Right ventricle myocardium inferior (tissue), 1 donor: ENCODE results near the gene CD48. TPM values are rescaled to one million over a fixed set of nuclear protein-coding genes. Genes with fewer than 3 reads are reported as not detected.

Experiments
- ATAC-seq: fragments of 200-7000 bp; cut with Tn5 transposase; one replicate; pipeline ENCODE4 v1.9.1; 2020; ENCODE audit warnings: mild to moderate bottlenecking, moderate library complexity
- DNase-seq: peaks from one replicate; pipeline ENCODE4 v3.0.0; 2021; ENCODE audit errors: missing footprints
- intact Hi-C: fragments of 100-400 bp; cut with DNase I; formaldehyde crosslinking; loops from one replicate; pipeline ENCODE4 v1.11.0; 2022
- total RNA-seq: library from RNA; stranded (reverse); fragmentation: NEBNext Ultra II Directional; extraction: Animal tissue kit (Norgen Biotek cat#: 25700); gene quantifications from one replicate; pipeline ENCODE4 v1.2.1, GENCODE V29; 2021
- donor health status: DM: no; HTN: yes; CAD: no; lungs with severe emphysema.

CD48 gene
- total RNA-seq, 1 donor from 2014 or later, result 2.0 TPM

DNA sequence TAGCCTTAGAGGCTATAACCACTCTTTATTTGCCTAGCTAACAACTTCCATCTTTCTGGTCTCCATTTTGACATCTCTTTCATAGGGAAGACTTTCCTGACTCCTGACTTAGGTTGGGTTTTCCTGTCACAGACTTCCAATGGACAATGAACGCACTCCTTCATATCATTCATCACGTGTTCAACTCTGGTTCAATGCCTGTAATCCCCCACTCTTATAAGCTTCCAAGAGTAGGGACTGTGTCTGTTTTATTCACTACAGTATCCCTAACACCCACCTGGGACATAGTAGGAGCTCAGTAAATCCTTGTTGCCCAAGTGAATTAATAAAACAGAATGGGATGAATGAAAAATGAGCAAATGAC, 69.4 kb downstream of the CD48 start:
- intact Hi-C loops, result no loop called here
- ATAC-seq, result no peak

DNA sequence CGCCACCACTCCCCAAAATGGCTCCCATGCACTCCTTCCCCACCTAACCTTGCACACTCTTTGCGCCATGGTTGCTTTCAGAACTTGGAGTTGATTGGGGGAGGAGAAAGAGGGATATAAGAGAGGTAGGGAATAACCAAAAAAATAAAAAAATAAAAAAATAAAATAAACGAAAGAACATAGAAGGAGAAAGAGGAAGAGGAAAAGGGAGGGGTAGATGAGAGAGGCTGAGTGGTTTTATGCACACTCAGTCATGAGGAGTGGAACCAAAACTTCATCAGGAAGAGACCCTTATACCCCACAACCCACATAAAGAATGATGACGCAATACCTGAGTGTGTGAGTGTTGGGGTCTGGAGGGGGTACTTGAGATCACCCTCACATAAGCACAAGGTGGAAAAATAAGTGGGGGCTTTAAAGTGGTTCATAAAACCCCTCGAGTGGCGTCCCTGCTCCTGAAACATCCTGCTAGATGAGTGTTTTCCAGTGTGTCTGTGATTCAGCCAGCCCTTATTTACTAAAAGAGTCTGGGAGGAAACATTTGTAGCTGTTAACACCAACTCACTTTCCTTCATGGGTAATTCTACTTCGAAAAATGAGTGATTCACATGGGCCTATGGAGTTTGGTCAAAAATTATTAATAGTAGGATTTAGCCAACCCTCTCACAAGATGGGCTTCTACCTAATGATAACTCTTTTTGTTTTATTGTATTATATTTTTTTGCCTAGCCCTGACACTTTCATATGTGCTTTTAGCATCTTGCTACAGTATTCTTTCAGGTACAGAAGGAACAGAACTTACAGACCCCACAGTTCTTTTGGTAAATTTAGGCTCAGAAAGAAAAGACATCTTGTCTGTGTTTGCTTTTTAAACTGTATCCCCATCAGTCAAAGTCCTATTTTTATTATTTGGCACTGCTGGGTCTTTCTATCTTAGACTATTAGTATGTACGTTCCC, 70.0 kb downstream of the CD48 start:
- ATAC-seq (no peak), DNase-seq (no peak)
- intact Hi-C loops, result no loop called here

More for the DNA sequence above, 69.4 kb downstream of the CD48 start:
- DNase-seq, result no peak

DNA sequence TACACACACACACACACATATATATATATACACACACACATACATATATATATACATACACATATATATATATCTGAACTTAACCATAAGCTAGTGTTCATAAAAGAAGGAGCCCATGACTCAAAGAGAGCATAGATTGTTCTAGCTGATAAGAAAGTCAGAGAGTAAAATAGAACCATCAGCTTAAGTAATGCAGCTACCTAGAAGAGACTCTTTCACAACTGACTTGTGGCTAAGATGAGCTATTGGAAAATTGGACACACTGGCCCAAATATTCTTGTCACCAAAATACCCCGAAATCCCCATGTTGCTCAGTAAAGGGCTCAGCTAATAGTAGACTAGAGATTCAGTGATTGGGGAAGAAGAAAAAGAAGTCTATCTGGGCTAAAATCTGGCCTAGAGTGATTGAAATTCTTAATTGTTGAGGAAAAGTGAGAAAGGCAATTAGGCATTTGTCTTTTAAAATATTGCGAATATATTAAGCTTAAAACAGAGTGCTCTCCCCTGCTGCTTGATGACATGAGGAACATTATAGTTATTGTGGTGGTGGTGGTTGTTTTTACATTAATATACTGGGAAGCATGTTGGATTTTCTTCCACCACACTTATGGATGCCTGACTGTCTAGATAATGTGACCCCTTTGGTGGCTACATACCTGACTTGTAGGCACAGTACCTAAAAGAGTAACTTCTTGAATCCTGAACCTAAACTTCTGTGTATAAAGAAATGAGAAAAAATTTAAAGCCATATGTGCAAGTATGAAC, 71.1 kb downstream of the CD48 start:
- no peak for DNase-seq
- no peak for ATAC-seq
- intact Hi-C loops, result no loop called here

DNA sequence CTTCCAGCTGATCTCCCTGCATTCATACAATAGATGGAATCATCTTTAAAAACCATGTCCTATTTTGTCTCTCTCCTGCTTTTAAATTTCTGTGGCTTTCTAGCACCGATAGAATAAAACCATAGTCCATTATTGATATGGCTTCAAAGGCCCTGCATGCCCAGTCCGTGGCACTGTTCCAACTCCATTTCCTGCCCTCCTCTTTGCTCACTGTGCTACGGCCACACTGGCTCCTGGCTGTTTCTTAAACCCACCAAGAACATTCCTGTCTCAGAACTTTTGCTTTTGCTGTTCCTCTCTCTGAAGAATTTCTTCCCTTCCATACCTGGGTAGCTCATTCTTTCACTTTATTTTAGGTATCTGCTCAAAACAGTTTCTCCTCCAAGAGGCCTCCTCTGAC, 72.0 kb downstream of the CD48 start:
- no peak for DNase-seq

DNA sequence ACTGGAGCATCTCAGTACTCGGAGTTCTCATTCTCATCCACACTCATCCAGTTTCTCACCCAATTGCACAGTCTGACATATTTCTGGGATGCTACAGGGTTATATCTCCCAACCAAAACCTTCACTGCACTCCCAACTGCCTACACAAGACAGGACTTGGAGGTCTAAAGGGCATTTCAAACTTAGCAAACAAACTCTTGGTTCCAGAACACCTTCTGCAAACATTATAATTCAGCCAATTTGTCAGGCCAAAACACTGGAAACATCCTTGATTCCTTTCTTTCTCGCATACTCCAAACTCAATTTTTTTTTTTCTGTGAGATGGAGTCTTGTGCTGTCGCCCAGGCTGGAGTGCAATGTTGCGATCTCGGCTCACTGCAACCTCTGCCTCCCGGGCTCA, 72.7 kb downstream of the CD48 start:
- ATAC-seq (no peak), DNase-seq (no peak)
- intact Hi-C loops, result no loop called here

More for the DNA sequence above, 72.0 kb downstream of the CD48 start:
- intact Hi-C loops, result no loop called here
- ATAC-seq, result no peak

DNA sequence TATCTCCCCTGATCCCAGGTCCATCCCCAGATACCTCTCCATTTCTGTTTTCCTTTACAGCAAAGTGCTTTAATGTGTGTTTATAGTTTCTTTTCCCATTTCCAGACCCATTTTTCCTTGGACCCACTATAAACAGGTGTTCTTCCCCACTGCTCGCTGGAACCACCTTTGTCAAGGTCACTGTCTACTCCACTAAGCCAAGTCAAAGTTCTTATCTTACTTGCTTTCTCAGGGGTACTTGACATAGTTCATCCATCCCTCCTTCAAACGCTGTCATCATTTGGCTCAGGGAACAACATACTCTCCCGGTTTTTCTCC, 73.1 kb downstream of the CD48 start:
- intact Hi-C loops, result no loop called here
- ATAC-seq (no peak), DNase-seq (no peak)

DNA sequence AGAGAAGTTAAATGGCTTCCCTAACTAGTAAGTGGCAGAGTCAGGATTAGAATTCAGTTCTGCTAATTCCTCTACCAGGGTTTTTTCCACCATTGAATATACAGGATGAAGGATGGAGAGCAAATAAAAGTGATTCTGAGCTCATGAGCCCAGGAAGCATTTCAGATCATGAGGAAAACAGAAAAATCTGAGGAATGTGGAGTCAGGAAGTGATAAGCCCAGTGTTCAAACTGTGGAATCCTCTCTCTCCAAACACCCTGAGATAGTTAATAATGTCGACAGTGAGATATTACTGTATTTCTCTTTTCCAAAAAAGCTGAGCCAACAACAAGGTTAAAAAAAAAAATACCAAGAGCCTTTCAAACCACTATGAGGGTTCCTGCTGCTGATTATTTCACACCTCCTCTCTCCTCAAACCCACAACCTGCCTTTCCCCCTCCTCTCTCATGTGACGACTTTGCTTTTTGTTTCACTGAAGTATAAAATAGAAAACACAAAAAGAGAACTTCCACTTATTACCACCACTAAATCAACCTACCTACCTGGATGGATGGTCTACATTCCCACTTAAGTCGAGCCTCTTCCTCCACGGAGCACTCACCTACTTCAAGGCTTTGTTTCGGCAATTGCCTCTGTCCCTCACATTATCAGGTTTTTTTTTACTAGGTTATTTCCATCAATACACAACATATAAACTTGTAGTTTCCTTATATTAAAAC, 73.6 kb downstream of the CD48 start:
- no peak for ATAC-seq
- DNase-seq, result no peak
- intact Hi-C loops, result no loop called here

DNA sequence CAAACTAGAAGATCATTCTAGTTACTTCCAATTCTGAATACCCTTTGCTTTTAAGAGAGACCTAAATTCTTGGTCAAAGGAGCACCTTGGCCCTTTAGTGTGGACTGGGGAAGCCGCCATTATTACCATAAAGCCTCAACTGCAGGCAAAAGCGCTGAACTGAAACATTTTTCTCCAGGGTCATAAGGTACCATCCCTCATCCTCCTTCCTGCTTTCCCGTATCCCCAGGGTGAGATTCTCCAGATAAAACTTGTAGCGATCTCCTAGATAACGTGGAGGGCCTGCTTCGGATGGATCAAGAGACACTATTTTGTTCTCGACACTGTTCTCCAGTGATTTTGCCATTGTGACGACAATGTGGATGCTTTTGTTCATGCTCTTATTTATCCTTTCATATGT, 74.6 kb downstream of the CD48 start:
- DNase-seq, result no peak
- no peak for ATAC-seq
- intact Hi-C loops, result no loop called here

DNA sequence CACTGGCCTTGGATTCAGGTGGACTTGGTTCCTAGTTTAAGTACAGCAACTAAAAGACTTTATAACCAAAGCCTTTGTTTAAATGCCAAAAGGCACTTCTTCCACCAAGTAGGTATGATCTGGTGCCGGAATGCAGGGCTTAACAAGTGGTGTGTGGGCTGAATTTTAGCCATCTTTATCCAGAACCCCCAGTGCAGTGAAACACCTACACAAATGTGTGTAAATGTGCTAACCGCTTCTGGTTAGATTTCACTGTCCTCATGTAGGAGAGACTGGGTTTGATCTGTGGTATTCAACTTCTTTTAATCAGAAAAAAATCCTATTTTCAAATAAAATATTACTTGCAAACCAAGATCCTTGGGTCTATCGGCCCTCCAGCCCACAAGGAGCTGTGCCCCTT, 75.1 kb downstream of the CD48 start:
- DNase-seq (no peak), ATAC-seq (no peak)
- intact Hi-C loops, result no loop called here

DNA sequence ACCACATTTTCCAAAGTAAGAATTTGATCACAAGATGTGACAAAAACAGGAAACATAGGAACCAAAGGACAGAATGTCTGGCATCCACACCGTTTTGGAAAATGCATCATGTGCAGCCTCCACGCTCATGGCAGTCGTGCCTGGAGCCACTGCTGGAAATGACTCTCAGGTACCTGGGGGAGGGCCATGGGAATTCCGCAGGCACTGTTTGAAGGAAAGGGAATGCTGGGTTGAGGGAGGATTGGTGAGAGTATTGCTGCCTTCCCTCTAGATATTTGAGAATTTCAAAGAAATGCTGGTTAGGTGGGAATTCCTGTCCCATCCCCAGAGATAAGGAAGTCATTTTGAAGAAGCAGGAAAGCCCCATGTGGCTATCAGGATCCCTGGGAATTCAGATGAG, 75.5 kb downstream of the CD48 start:
- intact Hi-C loops, result no loop called here
- ATAC-seq (no peak), DNase-seq (no peak)

DNA sequence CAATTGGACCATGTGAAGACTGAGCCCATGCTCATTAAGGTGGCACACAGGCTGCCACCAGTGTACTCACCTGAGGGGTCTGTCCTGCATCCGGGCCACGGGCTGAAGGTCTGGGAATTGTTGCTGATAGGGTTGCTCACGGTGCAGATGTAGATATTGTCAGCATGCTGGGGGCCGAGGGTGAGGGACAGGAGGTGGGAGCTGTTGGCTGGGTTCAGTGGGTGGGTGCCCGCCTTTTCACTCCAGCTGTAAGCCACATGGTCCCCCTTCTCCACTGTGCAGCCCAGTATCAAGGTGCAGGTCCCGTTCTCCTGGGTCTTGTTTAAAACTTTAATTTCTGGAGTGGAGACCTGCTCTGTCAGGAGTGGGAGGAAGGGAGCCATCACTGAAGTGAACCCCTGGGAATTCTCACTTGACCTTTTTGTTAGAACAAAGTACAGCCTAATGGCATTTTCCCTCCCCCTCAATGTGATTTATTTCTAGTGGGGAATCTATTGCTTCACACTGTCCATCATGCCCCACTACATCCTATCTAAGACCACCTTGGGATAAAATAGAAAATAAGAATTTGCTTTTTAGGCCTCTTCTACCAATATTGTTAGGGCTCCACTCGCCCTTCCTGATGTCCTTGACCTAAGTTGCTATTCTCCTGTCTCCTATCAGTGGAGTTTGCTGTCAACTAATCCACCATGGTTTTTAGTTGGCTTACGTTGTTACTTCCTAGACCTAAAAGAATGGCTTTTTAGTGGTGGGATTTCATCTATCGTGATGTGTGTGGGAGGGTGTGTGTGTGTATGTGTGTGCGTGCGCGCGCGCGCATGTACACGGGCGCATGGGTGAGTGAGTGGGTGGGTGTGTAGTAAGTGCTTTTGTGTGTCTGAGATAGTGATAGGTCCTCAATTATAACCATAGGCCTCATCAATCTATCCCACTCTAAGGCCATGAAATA, 76.8 kb downstream of the CD48 start:
- DNase-seq, result no peak
- ATAC-seq, result no peak
- intact Hi-C loops, result no loop called here

DNA sequence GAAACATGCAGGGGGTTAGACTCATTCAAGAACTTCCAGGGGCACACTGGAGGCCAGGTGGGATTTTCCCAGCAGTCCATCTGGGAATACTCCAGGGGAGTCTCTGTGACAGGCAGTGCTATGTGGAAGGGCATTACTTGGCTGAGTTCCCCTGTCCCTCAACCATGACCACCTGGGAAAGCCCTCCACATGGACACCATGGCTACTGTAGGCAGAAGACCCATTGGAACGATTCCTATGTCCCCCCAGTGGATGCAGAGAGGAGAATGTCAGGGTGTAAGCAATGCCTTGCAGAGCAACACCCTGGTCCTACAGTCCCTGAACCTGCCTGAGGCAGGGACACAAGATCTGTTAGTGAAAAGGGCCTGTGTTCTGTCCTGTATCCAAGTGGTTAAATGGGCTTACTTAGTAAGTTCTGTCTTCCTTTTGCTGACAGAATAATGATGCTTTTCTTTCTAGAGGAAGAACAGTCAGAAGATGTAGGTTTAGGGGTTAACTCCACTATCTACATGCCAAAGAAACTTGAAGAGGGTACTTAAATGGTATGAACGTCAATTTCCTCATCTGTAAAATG, 78.2 kb downstream of the CD48 start:
- no peak for ATAC-seq
- intact Hi-C loops, result no loop called here
- DNase-seq, result no peak

DNA sequence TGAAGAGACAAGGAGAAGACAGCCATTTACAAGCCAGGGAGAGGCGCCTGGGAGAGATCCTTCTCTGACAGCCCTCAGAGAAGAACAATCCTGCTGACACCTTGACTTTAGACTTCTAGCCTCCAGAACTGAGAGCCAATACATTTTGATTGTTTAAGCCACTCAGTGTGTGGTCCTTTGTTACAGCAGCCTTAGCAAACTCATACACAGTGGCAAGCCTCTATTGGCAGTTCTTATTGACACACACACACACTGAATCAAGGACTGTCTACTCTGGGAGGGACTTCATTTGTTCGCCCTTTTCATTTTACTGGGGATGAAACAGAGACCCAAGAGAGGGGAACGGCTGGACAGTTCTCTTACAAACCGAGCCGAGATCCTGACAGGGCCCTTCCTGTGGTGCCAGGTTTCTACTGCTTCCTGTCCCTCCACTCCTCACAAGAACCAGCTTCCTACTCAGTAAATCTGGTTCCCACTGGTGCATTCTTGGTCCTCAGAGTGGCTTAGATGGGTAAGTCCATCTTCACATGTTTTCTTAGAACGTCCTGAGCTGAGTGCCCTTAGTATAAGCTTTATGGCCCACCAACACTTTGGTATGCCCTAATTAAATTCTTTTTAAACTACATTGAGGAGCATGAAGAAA, 79.5 kb downstream of the CD48 start:
- intact Hi-C loops, result no loop called here
- DNase-seq, result no peak
- ATAC-seq, result no peak

DNA sequence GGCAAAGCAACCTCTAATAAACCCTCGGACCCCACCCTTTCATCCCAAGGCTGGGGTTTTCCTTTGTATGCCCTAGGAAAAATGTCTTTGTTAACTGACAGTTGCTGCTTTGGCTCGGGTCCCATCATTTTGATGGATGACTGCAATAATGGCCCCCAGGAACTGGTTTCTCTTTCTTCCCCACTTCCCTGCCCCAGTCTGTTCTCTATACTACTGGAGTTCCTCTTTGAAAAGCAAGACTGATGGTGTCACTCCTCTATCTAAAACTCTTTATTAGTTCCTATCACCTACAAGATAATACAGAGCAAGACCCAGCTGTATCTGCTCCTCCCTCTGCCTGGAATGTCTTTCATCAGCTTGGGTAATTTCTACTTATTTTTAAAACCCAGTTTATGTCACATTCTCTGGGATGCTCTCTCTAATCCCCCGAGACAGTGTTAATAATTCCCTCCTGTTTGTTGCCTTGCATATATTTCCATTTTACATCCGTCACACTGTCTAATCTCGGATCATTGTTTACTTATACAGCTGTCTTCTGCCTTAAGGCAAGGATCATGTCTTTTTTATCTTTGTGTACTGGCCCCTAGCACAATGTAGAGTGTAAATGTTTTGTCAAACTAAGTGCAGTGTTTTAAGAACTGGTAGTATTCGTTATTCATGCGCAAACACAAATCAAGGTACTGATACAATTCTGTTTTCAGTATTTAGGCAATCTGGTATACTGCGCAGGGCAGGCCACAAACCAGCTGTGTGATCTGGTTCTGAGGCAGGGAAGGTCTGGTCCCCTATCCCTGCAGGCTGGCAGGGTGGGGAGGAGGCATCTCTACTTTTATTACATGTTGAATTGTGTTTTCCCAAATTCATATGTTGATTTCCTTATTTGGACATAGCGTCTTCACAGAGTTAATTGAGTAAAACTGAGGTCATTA, 80.8 kb downstream of the CD48 start:
- no peak for DNase-seq
- no peak for ATAC-seq
- intact Hi-C loops, result no loop called here

DNA sequence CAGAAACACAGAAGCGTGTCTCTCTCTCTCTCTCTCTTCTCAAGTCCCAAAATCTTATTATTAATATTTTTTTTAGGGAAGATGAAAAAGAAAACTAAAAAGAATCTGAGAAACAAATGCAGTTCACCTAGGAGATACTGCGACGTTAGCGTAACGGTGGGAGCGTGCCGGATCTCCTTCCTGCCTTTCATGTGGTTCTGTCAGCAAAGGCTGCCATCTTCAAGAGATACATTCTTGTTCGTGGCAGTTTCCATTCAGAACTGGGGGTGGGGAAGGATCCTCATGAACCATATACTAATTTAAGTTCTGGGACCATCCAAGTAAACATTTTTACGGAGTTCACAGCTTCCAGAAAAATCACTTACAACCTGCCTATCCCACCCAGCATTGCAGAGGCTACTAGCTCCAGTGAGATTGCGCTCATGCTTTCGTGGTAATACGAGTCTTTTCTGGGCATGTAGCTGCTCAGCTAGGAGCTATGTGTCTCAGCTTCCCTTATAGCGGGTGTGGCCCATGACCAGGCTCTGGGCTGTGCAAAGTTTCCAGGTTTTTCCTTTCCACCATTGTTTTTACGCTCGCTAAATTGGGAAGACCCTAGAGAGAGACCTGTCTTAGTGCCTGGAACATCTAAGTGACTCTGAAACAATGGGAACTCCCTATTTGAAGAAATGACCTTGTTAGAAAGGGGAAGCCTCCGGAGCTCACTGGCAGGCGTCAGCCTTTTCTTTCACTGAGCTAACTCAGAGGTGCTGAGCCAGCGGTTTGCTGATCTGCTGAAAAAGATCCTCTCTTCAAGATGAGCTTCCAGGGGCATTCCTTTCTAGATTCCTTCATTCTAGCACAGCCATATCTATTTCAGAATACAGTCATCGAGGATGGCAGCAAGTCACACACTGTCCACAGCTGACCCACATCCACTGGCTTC, 82.1 kb downstream of the CD48 start:
- intact Hi-C loops, result no loop called here
- ATAC-seq (peak; percentile 31), DNase-seq (peak; percentile 76)

DNA sequence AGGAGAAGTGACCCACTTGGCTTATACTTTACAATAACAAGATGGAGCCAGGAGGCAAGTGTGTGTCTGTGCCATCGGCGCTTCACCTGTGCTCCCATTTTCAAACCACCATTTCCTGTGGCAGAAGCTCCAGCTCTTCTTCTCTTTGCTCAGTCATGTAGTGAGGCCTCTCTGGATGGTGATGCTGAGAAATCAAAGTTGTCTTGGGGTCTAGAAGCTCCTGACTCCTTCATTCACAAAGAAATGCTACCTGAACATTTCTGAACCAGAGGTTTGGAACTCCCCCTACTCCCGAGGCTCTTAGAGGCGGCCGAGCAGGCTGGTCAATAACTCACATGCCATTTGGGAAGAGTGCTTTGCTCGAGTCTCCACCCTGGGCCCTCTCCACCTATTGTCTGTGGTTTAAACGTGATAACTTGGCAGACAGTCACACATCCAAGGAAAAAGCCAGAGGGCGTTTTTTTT, 82.8 kb downstream of the CD48 start:
- DNase-seq (no peak), ATAC-seq (no peak)
- intact Hi-C loops, result no loop called here
